GM23338 (cell line): ENCODE results near the gene MTMR1. TPM values are rescaled to one million over a fixed set of nuclear protein-coding genes. Genes with fewer than 3 reads are reported as not detected.

Source experiments
- ATAC-seq: fragments of 200-7000 bp; cut with Tn5 transposase; 3 replicates; pipeline ENCODE4 v1.9.1; 2020
- DNase-seq: peaks from one replicate; pipeline ENCODE4 v3.0.0-alpha.2; 2015; ENCODE audit warnings: low spot score
- H2AFZ ChIP-seq: fragments of 200-600 bp; sonication (generic); 2 replicates; pipeline ENCODE4 v1.8.0; 2016; ENCODE audit warnings: antibody characterized with exemption, mild to moderate bottlenecking, moderate library complexity
- H3F3A ChIP-seq: fragments of 200-600 bp; sonication (generic); replicated peaks from 2 replicates; pipeline ENCODE4 v1.8.0; 2017; ENCODE audit warnings: antibody characterized with exemption, mixed run types, low read depth
- H3K27ac ChIP-seq: fragments of 200-600 bp; sonication (generic); 2 replicates; pipeline ENCODE4 v1.6.1; 2016; ENCODE audit warnings: low read depth
- H3K27me3 ChIP-seq: fragments of 200-600 bp; sonication (generic); 2 replicates; pipeline ENCODE4 v1.8.0; 2016; ENCODE audit warnings: mild to moderate bottlenecking, mixed run types, moderate library complexity; ENCODE audit not compliant: insufficient read depth
- H3K36me3 ChIP-seq: fragments of 200-600 bp; sonication (generic); 2 replicates; pipeline ENCODE4 v1.8.0; 2016; ENCODE audit warnings: mild to moderate bottlenecking; ENCODE audit not compliant: insufficient read depth
- H3K4me1 ChIP-seq: fragments of 200-600 bp; sonication (generic); 2 replicates; pipeline ENCODE4 v1.8.0; 2016; ENCODE audit warnings: mild to moderate bottlenecking, moderate library complexity; ENCODE audit not compliant: insufficient read depth
- H3K4me2 ChIP-seq: fragments of 200-600 bp; sonication (generic); 2 replicates; pipeline ENCODE4 v1.7.1; 2017; ENCODE audit warnings: mixed run types
- H3K4me3 ChIP-seq: fragments of 200-600 bp; sonication (generic); 2 replicates; pipeline ENCODE4 v1.6.1; 2016; ENCODE audit warnings: mixed run types
- H3K79me2 ChIP-seq: fragments of 200-600 bp; sonication (generic); replicated peaks from 2 replicates; pipeline ENCODE4 v1.8.0; 2017; ENCODE audit warnings: mild to moderate bottlenecking; ENCODE audit not compliant: insufficient read depth
- H3K9me2 ChIP-seq: fragments of 200-600 bp; sonication (generic); 2 replicates; pipeline ENCODE4 v1.8.0; 2017; ENCODE audit not compliant: insufficient read depth
- H4K20me1 ChIP-seq: fragments of 200-600 bp; sonication (generic); replicated peaks from 2 replicates; pipeline ENCODE4 v1.8.0; 2017; ENCODE audit warnings: mild to moderate bottlenecking; ENCODE audit not compliant: insufficient read depth
- H3K27ac Mint-ChIP-seq: 2 replicates; pipeline ENCODE4 v1.8.0; 2020; ENCODE audit warnings: inconsistent platforms, mild to moderate bottlenecking, moderate library complexity, mixed read lengths
- H3K27me3 Mint-ChIP-seq: 3 replicates; pipeline ENCODE4 v1.8.0; 2022; ENCODE audit warnings: low read depth, mild to moderate bottlenecking, moderate library complexity, mixed read lengths, inconsistent platforms; ENCODE audit not compliant: insufficient read depth, poor library complexity
- H3K36me3 Mint-ChIP-seq: 3 replicates; pipeline ENCODE4 v1.8.0; 2021; ENCODE audit warnings: low read depth, mild to moderate bottlenecking, inconsistent platforms, moderate library complexity, mixed read lengths
- H3K4me1 Mint-ChIP-seq: 3 replicates; pipeline ENCODE4 v1.8.0; 2020; ENCODE audit warnings: mild to moderate bottlenecking, inconsistent platforms, mixed read lengths
- H3K4me3 Mint-ChIP-seq: 3 replicates; pipeline ENCODE4 v1.8.0; 2021; ENCODE audit warnings: moderate library complexity, mild to moderate bottlenecking, inconsistent platforms, mixed read lengths
- H3K9me3 Mint-ChIP-seq: 3 replicates; pipeline ENCODE4 v1.8.0; 2020; ENCODE audit warnings: moderate library complexity, mild to moderate bottlenecking, inconsistent platforms, mixed read lengths
- EZH2 ChIP-seq: fragments of 200-600 bp; sonication (generic); IDR thresholded peaks from one replicate; pipeline ENCODE4 v1.8.0; 2017; ENCODE audit warnings: antibody characterized with exemption, mild to moderate bottlenecking, low read depth; ENCODE audit not compliant: unreplicated experiment
- JUNB ChIP-seq: IDR thresholded peaks from one replicate; pipeline ENCODE4 v1.6.1; 2016; ENCODE audit warnings: antibody characterized with exemption; ENCODE audit not compliant: unreplicated experiment
- POLR2AphosphoS5 ChIP-seq: IDR thresholded peaks from 2 replicates; pipeline ENCODE4 v1.6.1; 2016; ENCODE audit warnings: antibody characterized with exemption, low read depth
- ZNF114 ChIP-seq: fragments of 250-450 bp; sonication (Bioruptor Pico); IDR thresholded peaks from 2 replicates; pipeline ENCODE4 v1.5.0; 2020; ENCODE audit warnings: mild to moderate bottlenecking, moderate library complexity
- ZNF331 ChIP-seq: fragments of 250-450 bp; sonication (Bioruptor Pico); IDR thresholded peaks from 2 replicates; pipeline ENCODE4 v1.5.0; 2020; ENCODE audit warnings: low read depth, mild to moderate bottlenecking, moderate library complexity
- polyA plus RNA-seq: library from polyadenylated mRNA; unstranded; fragments of >200 nt; fragmentation: Nextera tagmentation; extraction: Ambion mirVana; gene quantifications from 2 replicates; pipeline ENCODE4 v1.2.1, GENCODE V29; 2016
- total RNA-seq: library from RNA; depleted of rRNA; stranded (reverse); fragments of >200 nt; shearing (Covaris generic); gene quantifications from 2 replicates; pipeline ENCODE4 v1.2.3, GENCODE V29; 2014
- TF ChIP-seq, protein P1 (sequence below), 2 experiments: fragments of 200-600 bp in 1 of 2; sonication (generic) in 1 of 2; conservative IDR thresholded peaks; 2 replicates each; pipeline versions ENCODE4 v1.5.1 to v1.6.1; 2016 to 2017; ENCODE audit warnings: antibody characterized with exemption in 2 of 2, low read depth in 2 of 2, mild to moderate bottlenecking in 2 of 2, moderate library complexity in 1 of 2
- TF ChIP-seq, protein P2 (sequence below): IDR thresholded peaks from one replicate; pipeline ENCODE4 v1.6.1; 2018; ENCODE audit warnings: antibody characterized with exemption; ENCODE audit not compliant: unreplicated experiment
- TF ChIP-seq, protein P3 (sequence below): IDR thresholded peaks from 2 replicates; pipeline ENCODE4 v1.6.1; 2016; ENCODE audit warnings: antibody characterized with exemption

The MTMR1 gene
- total and polyA plus RNA-seq, 2 experiments from 2014 or later: 4.5 to 19.1 TPM

DNA sequence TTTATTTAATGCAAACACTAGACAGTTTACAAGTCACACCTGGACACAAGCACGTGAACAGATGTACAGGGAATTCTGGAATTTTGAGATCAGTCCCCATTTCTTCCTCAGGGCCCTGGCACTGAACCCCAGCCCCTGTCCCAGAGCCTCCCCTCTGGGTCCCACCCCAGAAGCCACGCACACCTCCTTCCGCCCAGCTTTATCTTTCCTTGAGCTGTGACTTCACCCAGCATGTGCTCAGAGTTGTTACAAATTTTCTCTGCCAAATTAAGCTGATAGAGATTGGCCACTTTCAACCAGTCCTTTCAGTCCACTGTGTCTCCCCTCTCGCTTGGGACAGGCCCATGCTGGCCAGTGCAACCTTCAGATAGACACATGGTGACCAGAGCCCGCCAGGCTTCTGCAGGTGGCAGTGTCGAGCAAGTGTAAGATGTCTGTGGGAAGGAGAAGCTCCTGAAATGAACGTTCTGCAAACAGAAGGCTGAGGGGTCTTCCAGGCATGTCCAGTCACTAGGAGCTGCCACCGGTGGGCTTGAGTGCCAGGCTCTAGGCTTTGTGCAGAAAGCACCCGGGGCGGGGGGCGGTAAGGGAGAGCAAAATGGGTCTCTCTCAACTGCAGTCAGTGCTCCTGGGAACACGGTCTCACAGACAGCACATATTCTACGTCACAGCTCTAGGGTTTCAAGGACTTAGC, 73.3 kb downstream of the MTMR1 start:
- peak overlapping the region; percentile 61; the same call in 1 of the 2 replicates for H3K27ac Mint-ChIP-seq
- H3K27me3 Mint-ChIP-seq: peaks cover 3% of the 10 kb centered on the region
- no peaks in the 10 kb centered on the region for H3F3A ChIP-seq
- no peaks in the 10 kb centered on the region; the same call in 2 of the 3 replicates for H3K36me3 Mint-ChIP-seq
- TF ChIP-seq, protein P1, sequence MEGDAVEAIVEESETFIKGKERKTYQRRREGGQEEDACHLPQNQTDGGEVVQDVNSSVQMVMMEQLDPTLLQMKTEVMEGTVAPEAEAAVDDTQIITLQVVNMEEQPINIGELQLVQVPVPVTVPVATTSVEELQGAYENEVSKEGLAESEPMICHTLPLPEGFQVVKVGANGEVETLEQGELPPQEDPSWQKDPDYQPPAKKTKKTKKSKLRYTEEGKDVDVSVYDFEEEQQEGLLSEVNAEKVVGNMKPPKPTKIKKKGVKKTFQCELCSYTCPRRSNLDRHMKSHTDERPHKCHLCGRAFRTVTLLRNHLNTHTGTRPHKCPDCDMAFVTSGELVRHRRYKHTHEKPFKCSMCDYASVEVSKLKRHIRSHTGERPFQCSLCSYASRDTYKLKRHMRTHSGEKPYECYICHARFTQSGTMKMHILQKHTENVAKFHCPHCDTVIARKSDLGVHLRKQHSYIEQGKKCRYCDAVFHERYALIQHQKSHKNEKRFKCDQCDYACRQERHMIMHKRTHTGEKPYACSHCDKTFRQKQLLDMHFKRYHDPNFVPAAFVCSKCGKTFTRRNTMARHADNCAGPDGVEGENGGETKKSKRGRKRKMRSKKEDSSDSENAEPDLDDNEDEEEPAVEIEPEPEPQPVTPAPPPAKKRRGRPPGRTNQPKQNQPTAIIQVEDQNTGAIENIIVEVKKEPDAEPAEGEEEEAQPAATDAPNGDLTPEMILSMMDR (conservative IDR thresholded peaks at IDR 0.05; ENCODE audit: low read depth in 2 of 2): peak; percentile 33 to 55; a peak in 3 of 4 replicates
- TF ChIP-seq, protein P2, sequence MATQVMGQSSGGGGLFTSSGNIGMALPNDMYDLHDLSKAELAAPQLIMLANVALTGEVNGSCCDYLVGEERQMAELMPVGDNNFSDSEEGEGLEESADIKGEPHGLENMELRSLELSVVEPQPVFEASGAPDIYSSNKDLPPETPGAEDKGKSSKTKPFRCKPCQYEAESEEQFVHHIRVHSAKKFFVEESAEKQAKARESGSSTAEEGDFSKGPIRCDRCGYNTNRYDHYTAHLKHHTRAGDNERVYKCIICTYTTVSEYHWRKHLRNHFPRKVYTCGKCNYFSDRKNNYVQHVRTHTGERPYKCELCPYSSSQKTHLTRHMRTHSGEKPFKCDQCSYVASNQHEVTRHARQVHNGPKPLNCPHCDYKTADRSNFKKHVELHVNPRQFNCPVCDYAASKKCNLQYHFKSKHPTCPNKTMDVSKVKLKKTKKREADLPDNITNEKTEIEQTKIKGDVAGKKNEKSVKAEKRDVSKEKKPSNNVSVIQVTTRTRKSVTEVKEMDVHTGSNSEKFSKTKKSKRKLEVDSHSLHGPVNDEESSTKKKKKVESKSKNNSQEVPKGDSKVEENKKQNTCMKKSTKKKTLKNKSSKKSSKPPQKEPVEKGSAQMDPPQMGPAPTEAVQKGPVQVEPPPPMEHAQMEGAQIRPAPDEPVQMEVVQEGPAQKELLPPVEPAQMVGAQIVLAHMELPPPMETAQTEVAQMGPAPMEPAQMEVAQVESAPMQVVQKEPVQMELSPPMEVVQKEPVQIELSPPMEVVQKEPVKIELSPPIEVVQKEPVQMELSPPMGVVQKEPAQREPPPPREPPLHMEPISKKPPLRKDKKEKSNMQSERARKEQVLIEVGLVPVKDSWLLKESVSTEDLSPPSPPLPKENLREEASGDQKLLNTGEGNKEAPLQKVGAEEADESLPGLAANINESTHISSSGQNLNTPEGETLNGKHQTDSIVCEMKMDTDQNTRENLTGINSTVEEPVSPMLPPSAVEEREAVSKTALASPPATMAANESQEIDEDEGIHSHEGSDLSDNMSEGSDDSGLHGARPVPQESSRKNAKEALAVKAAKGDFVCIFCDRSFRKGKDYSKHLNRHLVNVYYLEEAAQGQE: no peak
- H3K4me2 ChIP-seq: no peak overlapping the region
- H3K9me2 ChIP-seq: no peaks in the 10 kb centered on the region
- no peaks in the 10 kb centered on the region; the same call in 2 of the 3 replicates for H3K9me3 Mint-ChIP-seq
- no peaks in the 10 kb centered on the region for H3K27me3 ChIP-seq
- no peak overlapping the region for H3K4me3 ChIP-seq
- H3K4me1 ChIP-seq: peaks cover 2% of the 10 kb centered on the region; the same call in 1 of the 2 replicates
- no peak overlapping the region for H3K27ac ChIP-seq
- H4K20me1 ChIP-seq: no peaks in the 10 kb centered on the region
- H3K4me1 Mint-ChIP-seq: peaks cover 14% of the 10 kb centered on the region
- peak; percentile 54 for ATAC-seq
- H3K4me3 Mint-ChIP-seq: no peak overlapping the region
- peak; percentile 28 for DNase-seq
- H2AFZ ChIP-seq: no peak overlapping the region
- H3K79me2 ChIP-seq: no peaks in the 10 kb centered on the region
- H3K36me3 ChIP-seq: no peaks in the 10 kb centered on the region

DNA sequence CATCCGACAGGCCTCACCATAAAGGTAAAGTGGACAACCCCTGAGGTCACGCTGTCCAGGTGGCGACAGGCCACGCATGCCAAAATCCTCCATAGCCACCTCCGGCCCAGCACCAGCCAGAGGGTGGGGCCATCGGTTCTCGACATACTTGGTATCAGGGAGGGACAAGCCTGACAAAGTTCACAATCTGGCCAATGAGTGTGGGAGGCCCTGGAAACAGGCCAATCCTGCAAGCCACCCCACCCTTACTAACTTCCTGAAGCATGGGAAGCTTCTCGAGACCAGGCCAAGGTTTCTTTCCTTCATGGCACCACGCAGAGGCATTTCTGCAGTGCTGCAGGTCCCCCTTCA, 73.8 kb downstream of the MTMR1 start:
- Mint-ChIP-seq H3K36me3 (no peaks in the 10 kb centered on the region; the same call in 2 of the 3 replicates), H3K4me3 (no peak overlapping the region), H3K9me3 (no peaks in the 10 kb centered on the region; the same call in 2 of the 3 replicates), H3K27me3 (peaks cover 3% of the 10 kb centered on the region), H3K4me1 (peaks cover 15% of the 10 kb centered on the region), H3K27ac (no peak overlapping the region)
- no peak overlapping the region for H3K4me3 ChIP-seq
- H3K4me2 ChIP-seq: no peak overlapping the region
- peaks cover 2% of the 10 kb centered on the region; the same call in 1 of the 2 replicates for H3K4me1 ChIP-seq
- H3K27ac ChIP-seq: no peak overlapping the region
- H3F3A ChIP-seq: no peaks in the 10 kb centered on the region
- H2AFZ ChIP-seq: no peak overlapping the region
- no peaks in the 10 kb centered on the region for H3K9me2 ChIP-seq
- ATAC-seq (peak; percentile 11), DNase-seq (no peak)
- H3K79me2 ChIP-seq: no peaks in the 10 kb centered on the region
- TF ChIP-seq ZNF114 (CRISPR knock-in tag) (no peak), ZNF331 (CRISPR knock-in tag) (no peak), EZH2 (no peak), POLR2AphosphoS5 (no peak), JUNB (no peak)
- TF ChIP-seq, protein P3, sequence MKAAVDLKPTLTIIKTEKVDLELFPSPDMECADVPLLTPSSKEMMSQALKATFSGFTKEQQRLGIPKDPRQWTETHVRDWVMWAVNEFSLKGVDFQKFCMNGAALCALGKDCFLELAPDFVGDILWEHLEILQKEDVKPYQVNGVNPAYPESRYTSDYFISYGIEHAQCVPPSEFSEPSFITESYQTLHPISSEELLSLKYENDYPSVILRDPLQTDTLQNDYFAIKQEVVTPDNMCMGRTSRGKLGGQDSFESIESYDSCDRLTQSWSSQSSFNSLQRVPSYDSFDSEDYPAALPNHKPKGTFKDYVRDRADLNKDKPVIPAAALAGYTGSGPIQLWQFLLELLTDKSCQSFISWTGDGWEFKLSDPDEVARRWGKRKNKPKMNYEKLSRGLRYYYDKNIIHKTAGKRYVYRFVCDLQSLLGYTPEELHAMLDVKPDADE: no peak
- H3K27me3 ChIP-seq: no peaks in the 10 kb centered on the region
- H3K36me3 ChIP-seq: no peaks in the 10 kb centered on the region
- no peaks in the 10 kb centered on the region for H4K20me1 ChIP-seq
